Osteoblast (primary cell): ENCODE measurements around the gene RFX2. TPM values are rescaled to one million over a fixed set of nuclear protein-coding genes. Genes with fewer than 3 reads are reported as not detected.

Experiments
- DNase-seq: peaks from one replicate; pipeline ENCODE4 v3.0.0; 2011; ENCODE audit warnings: low spot score, mixed read lengths; ENCODE audit not compliant: insufficient read length; ENCODE audit errors: missing footprints
- H2AFZ ChIP-seq: 2 replicates; pipeline ENCODE4 v1.6.0; 2011; ENCODE audit warnings: mild to moderate bottlenecking, low read length
- H3K27ac ChIP-seq: 2 replicates; pipeline ENCODE4 v1.5.1; 2011; ENCODE audit warnings: mild to moderate bottlenecking, low read depth, low read length, moderate library complexity
- H3K27me3 ChIP-seq: 2 replicates; pipeline ENCODE4 v1.6.0; 2012; ENCODE audit warnings: mild to moderate bottlenecking, control low read depth, inconsistent platforms, low read length, moderate library complexity; ENCODE audit not compliant: insufficient read depth
- H3K36me3 ChIP-seq: 2 replicates; pipeline ENCODE4 v1.5.1; 2011; ENCODE audit warnings: mild to moderate bottlenecking, low read length, control low read depth, moderate library complexity; ENCODE audit not compliant: insufficient read depth
- H3K4me1 ChIP-seq: 2 replicates; pipeline ENCODE4 v1.5.1; 2011; ENCODE audit warnings: mild to moderate bottlenecking, low read length, control low read depth, moderate library complexity; ENCODE audit not compliant: insufficient read depth
- H3K4me2 ChIP-seq: 2 replicates; pipeline ENCODE4 v1.6.0; 2011; ENCODE audit warnings: mild to moderate bottlenecking, low read length; ENCODE audit not compliant: insufficient read depth
- H3K4me3 ChIP-seq: fragments of 200-600 bp; sonication (generic); 3 replicates; pipeline ENCODE4 v1.5.1; 2012; ENCODE audit warnings: mild to moderate bottlenecking, low read length, inconsistent platforms; ENCODE audit not compliant: insufficient read depth
- H3K79me2 ChIP-seq: 2 replicates; pipeline ENCODE4 v1.6.0; 2012; ENCODE audit warnings: mild to moderate bottlenecking, low read length, control low read depth, inconsistent platforms; ENCODE audit not compliant: insufficient read depth
- H3K9me3 ChIP-seq: 2 replicates; pipeline ENCODE4 v1.5.1; 2011; ENCODE audit warnings: low read depth, low read length, control low read depth
- H4K20me1 ChIP-seq: 2 replicates; pipeline ENCODE4 v1.6.0; 2012; ENCODE audit warnings: mild to moderate bottlenecking, low read length, control low read depth; ENCODE audit not compliant: insufficient read depth
- total RNA-seq: library from RNA; depleted of rRNA; stranded (reverse); fragments of >200 nt; gene quantifications from 2 replicates; pipeline ENCODE4 v1.2.3, GENCODE V29; 2012
- TF ChIP-seq, protein P1 (sequence below): IDR thresholded peaks from 2 replicates; pipeline ENCODE4 v1.5.1; 2011; ENCODE audit warnings: mild to moderate bottlenecking, low read depth, low read length, moderate library complexity; ENCODE audit errors: extremely low read depth

Gene RFX2
- total RNA-seq, 1 donor, result 6.2 TPM

DNA sequence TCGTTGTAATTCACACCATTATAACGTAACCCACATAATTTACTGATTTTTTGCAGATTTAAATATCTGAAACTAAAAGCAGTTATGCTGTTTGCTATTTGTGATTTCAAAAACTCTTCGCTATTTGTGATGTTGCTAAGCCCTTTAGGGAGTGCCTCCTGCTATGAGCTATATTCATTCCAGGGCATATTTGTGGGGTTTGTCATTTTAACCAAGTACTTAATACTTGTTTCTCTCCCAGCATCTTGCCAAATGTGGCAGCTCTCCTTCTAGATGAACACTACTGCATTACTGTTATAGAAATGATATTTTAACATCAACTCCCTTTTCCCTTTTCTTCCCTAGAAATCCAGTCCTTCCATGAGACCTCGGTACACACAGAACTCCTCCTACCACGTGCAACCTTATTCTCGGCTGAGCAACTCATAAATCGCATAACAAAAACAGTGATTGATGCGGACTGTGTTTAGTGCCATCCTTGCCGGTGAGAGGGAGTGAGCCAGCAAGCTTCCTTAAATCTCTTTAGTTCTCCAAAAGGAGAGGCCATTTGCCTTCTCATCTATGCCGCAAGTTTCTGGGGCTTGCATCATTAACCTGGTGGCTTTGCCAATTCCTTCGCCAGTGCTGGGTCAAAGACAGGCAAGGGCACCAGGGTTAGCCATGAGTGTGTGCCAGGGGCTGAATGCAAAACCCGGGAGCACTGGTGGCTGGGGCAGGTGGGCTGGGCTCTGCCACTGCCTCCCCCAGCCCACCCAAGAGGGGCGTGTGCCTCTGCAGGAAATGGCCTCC lies 33.4 kb downstream of the RFX2 start:
- peak overlapping the region; percentile 41 for H3K4me3 ChIP-seq
- peak overlapping the region; percentile 42 for H2AFZ ChIP-seq
- peak overlapping the region; percentile 89 for H3K27ac ChIP-seq
- TF ChIP-seq, protein P1, sequence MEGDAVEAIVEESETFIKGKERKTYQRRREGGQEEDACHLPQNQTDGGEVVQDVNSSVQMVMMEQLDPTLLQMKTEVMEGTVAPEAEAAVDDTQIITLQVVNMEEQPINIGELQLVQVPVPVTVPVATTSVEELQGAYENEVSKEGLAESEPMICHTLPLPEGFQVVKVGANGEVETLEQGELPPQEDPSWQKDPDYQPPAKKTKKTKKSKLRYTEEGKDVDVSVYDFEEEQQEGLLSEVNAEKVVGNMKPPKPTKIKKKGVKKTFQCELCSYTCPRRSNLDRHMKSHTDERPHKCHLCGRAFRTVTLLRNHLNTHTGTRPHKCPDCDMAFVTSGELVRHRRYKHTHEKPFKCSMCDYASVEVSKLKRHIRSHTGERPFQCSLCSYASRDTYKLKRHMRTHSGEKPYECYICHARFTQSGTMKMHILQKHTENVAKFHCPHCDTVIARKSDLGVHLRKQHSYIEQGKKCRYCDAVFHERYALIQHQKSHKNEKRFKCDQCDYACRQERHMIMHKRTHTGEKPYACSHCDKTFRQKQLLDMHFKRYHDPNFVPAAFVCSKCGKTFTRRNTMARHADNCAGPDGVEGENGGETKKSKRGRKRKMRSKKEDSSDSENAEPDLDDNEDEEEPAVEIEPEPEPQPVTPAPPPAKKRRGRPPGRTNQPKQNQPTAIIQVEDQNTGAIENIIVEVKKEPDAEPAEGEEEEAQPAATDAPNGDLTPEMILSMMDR, result no peak
- H3K79me2 ChIP-seq, result no peaks in the 10 kb centered on the region
- H3K4me1 ChIP-seq, result peaks cover 14% of the 10 kb centered on the region
- peak; percentile 93 for DNase-seq
- no peaks in the 10 kb centered on the region for H3K36me3 ChIP-seq
- peak overlapping the region; percentile 80 for H3K4me2 ChIP-seq
- H3K9me3 ChIP-seq, result no peaks in the 10 kb centered on the region
- no peaks in the 10 kb centered on the region for H3K27me3 ChIP-seq
- H4K20me1 ChIP-seq, result no peaks in the 10 kb centered on the region

DNA sequence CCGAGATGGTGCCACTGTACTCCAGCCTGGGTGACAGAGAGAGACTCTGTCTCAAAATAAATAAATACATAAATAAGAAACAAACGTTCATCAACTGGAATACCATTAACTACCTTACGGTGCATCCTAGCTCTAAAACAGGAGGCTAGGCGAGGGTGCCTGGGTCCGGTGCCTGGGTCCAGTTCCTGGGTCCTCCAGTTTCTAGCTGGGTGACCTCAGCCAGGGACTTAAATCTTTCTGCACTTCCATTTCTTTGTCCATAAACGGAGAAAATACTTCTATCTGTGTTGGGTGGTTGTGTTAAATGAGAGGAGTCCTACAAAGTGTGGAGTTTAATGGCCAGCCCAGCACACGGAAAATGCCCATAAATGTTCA lies 34.0 kb downstream of the RFX2 start:
- no peaks in the 10 kb centered on the region for H3K9me3 ChIP-seq
- peak overlapping the region; percentile 80 for H3K4me2 ChIP-seq
- peaks cover 20% of the 10 kb centered on the region for H3K4me1 ChIP-seq
- H3K36me3 ChIP-seq, result no peaks in the 10 kb centered on the region
- H3K27me3 ChIP-seq, result no peaks in the 10 kb centered on the region
- H3K79me2 ChIP-seq, result no peaks in the 10 kb centered on the region
- H3K4me3 ChIP-seq, result no peak overlapping the region
- peak overlapping the region; percentile 42 for H2AFZ ChIP-seq
- TF ChIP-seq, protein P1, result no peak
- H3K27ac ChIP-seq, result peak overlapping the region; percentile 89
- no peaks in the 10 kb centered on the region for H4K20me1 ChIP-seq
- no peak for DNase-seq

DNA sequence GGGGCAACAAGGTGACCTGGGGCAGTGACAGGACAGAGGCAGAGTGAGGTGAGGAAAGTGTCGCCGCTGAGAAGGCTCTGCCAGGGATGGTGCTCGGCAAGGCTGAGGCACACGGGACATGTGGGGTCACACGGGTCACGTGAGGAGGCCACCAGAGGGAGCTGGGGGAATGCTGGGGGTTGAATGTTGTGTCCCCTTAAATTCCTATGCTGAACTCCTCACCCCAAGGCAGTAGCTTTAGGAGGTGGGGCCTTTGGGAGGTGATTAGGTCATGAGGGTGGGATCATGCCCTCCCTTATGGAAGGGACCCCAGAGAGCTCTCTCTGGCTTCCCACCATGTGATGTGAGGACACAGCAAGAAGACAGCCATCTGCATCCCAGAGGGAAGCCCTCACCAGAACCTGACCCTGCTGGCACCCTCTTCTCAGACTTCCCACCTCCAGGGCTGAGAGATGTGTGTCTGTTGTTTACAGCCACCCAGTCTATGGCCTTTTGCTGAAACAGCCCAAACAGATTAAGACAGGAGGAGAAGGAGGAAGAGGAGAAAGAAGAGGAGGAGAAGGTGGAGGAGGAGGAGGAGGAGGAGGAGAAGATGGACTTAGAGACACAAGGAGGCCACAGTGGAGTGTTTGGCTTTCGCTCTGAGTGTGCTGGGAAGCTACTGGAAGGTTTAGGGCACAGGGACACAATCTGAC lies 35.4 kb downstream of the RFX2 start:
- H3K9me3 ChIP-seq, result no peaks in the 10 kb centered on the region
- H3K27me3 ChIP-seq, result no peaks in the 10 kb centered on the region
- peaks cover 30% of the 10 kb centered on the region for H3K4me1 ChIP-seq
- no peaks in the 10 kb centered on the region for H3K79me2 ChIP-seq
- H3K36me3 ChIP-seq, result no peaks in the 10 kb centered on the region
- no peaks in the 10 kb centered on the region for H4K20me1 ChIP-seq
- no peak overlapping the region for H3K4me2 ChIP-seq
- H3K27ac ChIP-seq, result no peak overlapping the region
- H2AFZ ChIP-seq, result no peak overlapping the region
- H3K4me3 ChIP-seq, result no peak overlapping the region
- TF ChIP-seq, protein P1, result no peak
- DNase-seq, result peak; percentile 49
